Smooth muscle cell (in vitro differentiated cells): ENCODE data around the gene TIMM17A. TPM values are rescaled to one million over a fixed set of nuclear protein-coding genes. Genes with fewer than 3 reads are reported as not detected.

Source experiments
- DNase-seq: peaks from one replicate; lab custom pipeline; 2025; ENCODE audit not compliant: unreplicated experiment; lab: John Stamatoyannopoulos, UW
- H2AFZ ChIP-seq: fragments of 200-600 bp; sonication (generic); 2 replicates; pipeline ENCODE4 v1.6.0; 2016; ENCODE audit warnings: antibody characterized with exemption, low read depth, mild to moderate bottlenecking
- H3F3A ChIP-seq: fragments of 200-600 bp; sonication (generic); 2 replicates; pipeline ENCODE4 v1.6.0; 2017; ENCODE audit warnings: antibody characterized with exemption, low read depth
- H3K27ac ChIP-seq: fragments of 200-600 bp; sonication (generic); 2 replicates; pipeline ENCODE4 v1.5.1; 2016; ENCODE audit warnings: low read depth, mild to moderate bottlenecking
- H3K27me3 ChIP-seq: fragments of 200-600 bp; sonication (generic); 2 replicates; pipeline ENCODE4 v1.6.1; 2016; ENCODE audit warnings: low read depth, mild to moderate bottlenecking
- H3K36me3 ChIP-seq: fragments of 200-600 bp; sonication (generic); 2 replicates; pipeline ENCODE4 v1.5.1; 2016; ENCODE audit warnings: low read depth
- H3K4me1 ChIP-seq: fragments of 200-600 bp; sonication (generic); 2 replicates; pipeline ENCODE4 v1.5.1; 2016; ENCODE audit warnings: low read depth
- H3K4me2 ChIP-seq: fragments of 200-600 bp; sonication (generic); 2 replicates; pipeline ENCODE4 v1.6.0; 2016; ENCODE audit warnings: mild to moderate bottlenecking
- H3K4me3 ChIP-seq: fragments of 200-600 bp; sonication (generic); 2 replicates; pipeline ENCODE4 v1.5.1; 2016; ENCODE audit warnings: mild to moderate bottlenecking
- H3K79me2 ChIP-seq: fragments of 200-600 bp; sonication (generic); 2 replicates; pipeline ENCODE4 v1.6.0; 2016; ENCODE audit warnings: low read depth, mild to moderate bottlenecking
- H3K9ac ChIP-seq: fragments of 200-600 bp; sonication (generic); 2 replicates; pipeline ENCODE4 v1.6.0; 2016; ENCODE audit warnings: low read depth
- H3K9me3 ChIP-seq: fragments of 200-600 bp; sonication (generic); replicated peaks from 2 replicates; pipeline ENCODE4 v1.5.1; 2016; ENCODE audit warnings: low read depth
- H4K20me1 ChIP-seq: fragments of 200-600 bp; sonication (generic); 2 replicates; pipeline ENCODE4 v1.6.0; 2016; ENCODE audit warnings: low read depth
- WGBS: methylation state at CpG from one replicate; pipeline ENCODE4 v1.1.7; 2016; ENCODE audit warnings: low lambda C conversion rate; 5-methylcytosine and 5-hydroxymethylcytosine counted together
- polyA plus RNA-seq: library from polyadenylated mRNA; unstranded; fragments of >200 nt; fragmentation: Nextera tagmentation; extraction: Ambion mirVana; gene quantifications from 2 replicates; pipeline ENCODE4 v1.2.1, GENCODE V29; 2016
- total RNA-seq: library from RNA; depleted of rRNA; stranded (reverse); fragments of >200 nt; gene quantifications from 2 replicates; pipeline ENCODE4 v1.2.3, GENCODE V29; 2014
- TF ChIP-seq, protein P1 (sequence below): fragments of 200-600 bp; sonication (generic); IDR thresholded peaks from 2 replicates; pipeline ENCODE4 v1.5.1; 2017; ENCODE audit warnings: borderline replicate concordance, mild to moderate bottlenecking, antibody characterized with exemption; ENCODE audit not compliant: insufficient read depth, poor library complexity, severe bottlenecking

Gene TIMM17A
- total and polyA plus RNA-seq, 2 experiments from 2014 or later = 78.6 to 102 TPM

DNA sequence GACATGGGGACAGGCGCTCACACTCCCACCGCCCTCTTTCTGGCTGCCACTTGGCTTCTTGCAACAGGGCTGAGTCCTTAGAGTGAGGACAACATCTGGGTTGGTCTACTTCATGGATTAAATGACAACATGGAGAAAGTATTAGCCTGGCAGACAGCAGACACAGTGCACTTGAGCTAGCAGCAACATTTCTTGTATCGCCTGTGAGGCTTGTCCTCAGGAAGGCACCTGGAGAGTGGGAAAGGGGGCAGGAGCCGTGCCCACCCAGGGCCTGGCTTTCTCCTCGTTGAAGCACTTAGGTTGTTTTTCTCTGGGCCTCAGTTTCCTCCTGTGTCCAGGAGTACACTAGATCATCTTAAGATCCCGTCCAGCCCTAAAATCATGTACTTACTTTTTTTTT lies 58.8 kb downstream of the TIMM17A start:
- H3K4me1 ChIP-seq = peaks cover 11% of the 10 kb centered on the region
- no peak overlapping the region for H3K4me2 ChIP-seq
- WGBS = 94% methylated on average over 6 of the region's 6 CpGs

DNA sequence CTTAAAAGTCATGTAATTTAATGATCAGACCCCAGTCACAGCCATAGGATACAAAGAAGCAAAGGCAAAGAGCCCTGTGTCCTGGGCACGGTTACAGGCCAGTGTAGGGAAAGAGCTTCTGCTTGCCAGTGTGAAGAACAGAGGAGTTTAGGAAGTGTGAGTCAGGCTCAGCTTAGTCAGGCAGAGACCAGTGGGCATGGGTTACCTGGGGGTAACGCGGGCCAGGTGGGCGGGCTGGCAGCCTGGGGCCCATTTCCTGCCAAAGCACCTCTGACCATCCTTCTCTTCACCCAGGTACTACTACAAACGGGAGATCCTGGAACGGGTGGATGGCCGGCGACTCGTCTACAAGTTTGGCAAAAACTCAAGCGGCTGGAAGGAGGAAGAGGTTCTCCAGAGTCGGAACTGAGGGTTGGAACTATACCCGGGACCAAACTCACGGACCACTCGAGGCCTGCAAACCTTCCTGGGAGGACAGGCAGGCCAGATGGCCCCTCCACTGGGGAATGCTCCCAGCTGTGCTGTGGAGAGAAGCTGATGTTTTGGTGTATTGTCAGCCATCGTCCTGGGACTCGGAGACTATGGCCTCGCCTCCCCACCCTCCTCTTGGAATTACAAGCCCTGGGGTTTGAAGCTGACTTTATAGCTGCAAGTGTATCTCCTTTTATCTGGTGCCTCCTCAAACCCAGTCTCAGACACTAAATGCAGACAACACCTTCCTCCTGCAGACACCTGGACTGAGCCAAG lies 59.8 kb downstream of the TIMM17A start:
- no peaks in the 10 kb centered on the region for H3F3A ChIP-seq
- DNase-seq = no peak
- no peak overlapping the region for H2AFZ ChIP-seq
- no peaks in the 10 kb centered on the region for H3K36me3 ChIP-seq
- WGBS = 93% methylated on average over 17 of the region's 17 CpGs
- H3K27me3 ChIP-seq = no peaks in the 10 kb centered on the region
- no peaks in the 10 kb centered on the region for H3K9me3 ChIP-seq
- H3K4me3 ChIP-seq = no peak overlapping the region
- H3K4me1 ChIP-seq = peaks cover 9% of the 10 kb centered on the region
- H4K20me1 ChIP-seq = no peaks in the 10 kb centered on the region
- no peak overlapping the region for H3K27ac ChIP-seq
- TF ChIP-seq, protein P1, sequence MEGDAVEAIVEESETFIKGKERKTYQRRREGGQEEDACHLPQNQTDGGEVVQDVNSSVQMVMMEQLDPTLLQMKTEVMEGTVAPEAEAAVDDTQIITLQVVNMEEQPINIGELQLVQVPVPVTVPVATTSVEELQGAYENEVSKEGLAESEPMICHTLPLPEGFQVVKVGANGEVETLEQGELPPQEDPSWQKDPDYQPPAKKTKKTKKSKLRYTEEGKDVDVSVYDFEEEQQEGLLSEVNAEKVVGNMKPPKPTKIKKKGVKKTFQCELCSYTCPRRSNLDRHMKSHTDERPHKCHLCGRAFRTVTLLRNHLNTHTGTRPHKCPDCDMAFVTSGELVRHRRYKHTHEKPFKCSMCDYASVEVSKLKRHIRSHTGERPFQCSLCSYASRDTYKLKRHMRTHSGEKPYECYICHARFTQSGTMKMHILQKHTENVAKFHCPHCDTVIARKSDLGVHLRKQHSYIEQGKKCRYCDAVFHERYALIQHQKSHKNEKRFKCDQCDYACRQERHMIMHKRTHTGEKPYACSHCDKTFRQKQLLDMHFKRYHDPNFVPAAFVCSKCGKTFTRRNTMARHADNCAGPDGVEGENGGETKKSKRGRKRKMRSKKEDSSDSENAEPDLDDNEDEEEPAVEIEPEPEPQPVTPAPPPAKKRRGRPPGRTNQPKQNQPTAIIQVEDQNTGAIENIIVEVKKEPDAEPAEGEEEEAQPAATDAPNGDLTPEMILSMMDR = no peak
- no peaks in the 10 kb centered on the region for H3K79me2 ChIP-seq
- no peak overlapping the region for H3K9ac ChIP-seq
- H3K4me2 ChIP-seq = no peak overlapping the region

More for the DNA sequence above, 58.8 kb downstream of the TIMM17A start:
- no peaks in the 10 kb centered on the region for H3K79me2 ChIP-seq
- no peaks in the 10 kb centered on the region for H3K36me3 ChIP-seq
- H3K27ac ChIP-seq = no peak overlapping the region
- H3F3A ChIP-seq = no peaks in the 10 kb centered on the region
- H3K4me3 ChIP-seq = peak overlapping the region; percentile 16
- H3K9ac ChIP-seq = no peak overlapping the region
- H4K20me1 ChIP-seq = no peaks in the 10 kb centered on the region
- no peaks in the 10 kb centered on the region for H3K27me3 ChIP-seq
- no peak overlapping the region for H2AFZ ChIP-seq
- H3K9me3 ChIP-seq = no peaks in the 10 kb centered on the region
- TF ChIP-seq, protein P1 = no peak
- no peak for DNase-seq

DNA sequence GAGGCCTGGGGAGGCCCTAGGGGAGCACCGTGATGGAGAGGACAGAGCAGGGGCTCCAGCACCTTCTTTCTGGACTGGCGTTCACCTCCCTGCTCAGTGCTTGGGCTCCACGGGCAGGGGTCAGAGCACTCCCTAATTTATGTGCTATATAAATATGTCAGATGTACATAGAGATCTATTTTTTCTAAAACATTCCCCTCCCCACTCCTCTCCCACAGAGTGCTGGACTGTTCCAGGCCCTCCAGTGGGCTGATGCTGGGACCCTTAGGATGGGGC lies 60.3 kb downstream of the TIMM17A start:
- Histone ChIP-seq H3K4me3 (no peak overlapping the region), H3K79me2 (no peaks in the 10 kb centered on the region)

More for the DNA sequence above, 60.3 kb downstream of the TIMM17A start:
- Histone ChIP-seq H3K27me3 (no peaks in the 10 kb centered on the region), H3K9ac (no peak overlapping the region), H3F3A (no peaks in the 10 kb centered on the region), H3K9me3 (no peaks in the 10 kb centered on the region), H4K20me1 (no peaks in the 10 kb centered on the region), H2AFZ (no peak overlapping the region), H3K36me3 (no peaks in the 10 kb centered on the region), H3K4me2 (no peak overlapping the region), H3K4me1 (peaks cover 6% of the 10 kb centered on the region), H3K27ac (no peak overlapping the region)
- TF ChIP-seq, protein P1 = no peak
- no peak for DNase-seq
- WGBS = 93% methylated on average over 3 of the region's 3 CpGs
